Prostate gland (tissue), 2 donors: Measurements from ENCODE around the gene KRT14.

Experiments used
- POLR2A ChIP-seq: fragments of 450-650 bp; IDR thresholded peaks from one replicate; pipeline ENCODE4 v1.6.1; 2016; ENCODE audit warnings: antibody characterized with exemption, mild to moderate bottlenecking
- POLR2AphosphoS5 ChIP-seq: sonication (generic); formaldehyde crosslinking; IDR thresholded peaks from one replicate; pipeline ENCODE4 v1.6.1; 2017; ENCODE audit warnings: antibody characterized with exemption
- TF ChIP-seq, protein P1 (sequence below), 4 experiments: fragments of 200-600 bp in 2 of 4; fragments of 450-650 bp in 2 of 4; sonication (generic) in 2 of 4; IDR thresholded peaks; 1 replicate in 3 of 4; 2 replicates in 1 of 4; pipeline ENCODE4 v1.5.1; 2016 to 2019; ENCODE audit warnings: antibody characterized with exemption in 4 of 4, mild to moderate bottlenecking in 2 of 4, moderate library complexity in 2 of 4

DNA sequence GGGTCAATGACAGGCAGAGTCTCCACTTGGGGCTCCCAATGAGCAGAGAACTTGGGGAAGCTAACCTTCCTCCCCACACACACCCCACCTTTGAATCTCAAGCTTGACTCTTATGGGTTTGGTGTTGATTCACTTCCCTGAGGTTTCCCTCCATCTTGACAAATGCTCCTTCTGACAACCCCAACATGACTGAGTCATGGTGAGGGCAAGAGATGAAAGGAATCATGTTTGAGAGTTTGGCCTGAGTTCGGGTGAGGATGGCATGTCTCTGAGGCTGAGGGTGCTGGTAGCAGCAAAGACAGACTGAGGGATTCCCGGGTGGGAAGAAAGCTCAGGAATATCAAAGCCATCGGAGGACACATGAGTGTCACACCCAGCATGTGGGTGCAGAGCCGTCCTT lies 33.5 kb downstream of the KRT14 start:
- TF ChIP-seq, protein P1, sequence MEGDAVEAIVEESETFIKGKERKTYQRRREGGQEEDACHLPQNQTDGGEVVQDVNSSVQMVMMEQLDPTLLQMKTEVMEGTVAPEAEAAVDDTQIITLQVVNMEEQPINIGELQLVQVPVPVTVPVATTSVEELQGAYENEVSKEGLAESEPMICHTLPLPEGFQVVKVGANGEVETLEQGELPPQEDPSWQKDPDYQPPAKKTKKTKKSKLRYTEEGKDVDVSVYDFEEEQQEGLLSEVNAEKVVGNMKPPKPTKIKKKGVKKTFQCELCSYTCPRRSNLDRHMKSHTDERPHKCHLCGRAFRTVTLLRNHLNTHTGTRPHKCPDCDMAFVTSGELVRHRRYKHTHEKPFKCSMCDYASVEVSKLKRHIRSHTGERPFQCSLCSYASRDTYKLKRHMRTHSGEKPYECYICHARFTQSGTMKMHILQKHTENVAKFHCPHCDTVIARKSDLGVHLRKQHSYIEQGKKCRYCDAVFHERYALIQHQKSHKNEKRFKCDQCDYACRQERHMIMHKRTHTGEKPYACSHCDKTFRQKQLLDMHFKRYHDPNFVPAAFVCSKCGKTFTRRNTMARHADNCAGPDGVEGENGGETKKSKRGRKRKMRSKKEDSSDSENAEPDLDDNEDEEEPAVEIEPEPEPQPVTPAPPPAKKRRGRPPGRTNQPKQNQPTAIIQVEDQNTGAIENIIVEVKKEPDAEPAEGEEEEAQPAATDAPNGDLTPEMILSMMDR (IDR thresholded peaks at IDR 0.05): no peak
- TF ChIP-seq POLR2A: no peak
- TF ChIP-seq POLR2AphosphoS5: no peak
